Activated CD4-positive, alpha-beta T cell treated with anti-CD3 and anti-CD28 coated beads for 36 hours (primary cell): ENCODE data around the gene ZGRF1. TPM values are rescaled to one million over a fixed set of nuclear protein-coding genes. Genes with fewer than 3 reads are reported as not detected.
"Not testable (repeated sequence)": the region's sequence is repeated elsewhere in the genome, so short reads cannot be mapped to it uniquely, and the experiment has no call there.

Source experiments
- ATAC-seq: fragments of 200-7000 bp; cut with Tn5 transposase; one replicate; pipeline ENCODE4 v1.10.0; 2021; ENCODE audit warnings: mild to moderate bottlenecking, moderate library complexity
- CTCF ChIA-PET: fragments of 350-600 bp; sonication (Branson Sonifier 250); formaldehyde crosslinking; loops from one replicate; lab custom pipeline; 2021; ENCODE audit warnings: antibody characterized with exemption; lab: Charles Lee
- POLR2A ChIA-PET: fragments of 350-600 bp; sonication (Branson Sonifier 250); formaldehyde crosslinking; loops from one replicate; lab custom pipeline; 2021; ENCODE audit warnings: antibody characterized with exemption, inconsistent platforms; lab: Charles Lee
- DNase-seq: peaks from one replicate; pipeline ENCODE4 v3.0.0-alpha.2; 2020
- H3K27ac Mint-ChIP-seq: one replicate; pipeline ENCODE4 v1.8.0; 2021; ENCODE audit warnings: mixed read lengths
- H3K27me3 Mint-ChIP-seq: one replicate; pipeline ENCODE4 v1.8.0; 2021; ENCODE audit warnings: mixed read lengths
- H3K36me3 Mint-ChIP-seq: one replicate; pipeline ENCODE4 v1.8.0; 2021; ENCODE audit warnings: low read depth, mixed read lengths
- H3K4me1 Mint-ChIP-seq: one replicate; pipeline ENCODE4 v1.8.0; 2021; ENCODE audit warnings: mixed read lengths
- H3K4me3 Mint-ChIP-seq: one replicate; pipeline ENCODE4 v1.8.0; 2021; ENCODE audit warnings: mild to moderate bottlenecking, moderate library complexity, mixed read lengths
- H3K9me3 Mint-ChIP-seq: one replicate; pipeline ENCODE4 v1.8.0; 2021; ENCODE audit warnings: low read depth, mixed read lengths
- intact Hi-C, 2 experiments: fragments of 100-400 bp; cut with DNase I in 1 of 2; cut with micrococcal nuclease in 1 of 2; formaldehyde crosslinking; loops; one replicate each; pipeline versions ENCODE4 v1.14.2 to v1.15.1; 2022 to 2024; cut with DNase I, micrococcal nuclease
- total RNA-seq, 2 experiments: library from RNA; stranded (reverse); gene quantifications; one replicate each; pipeline ENCODE4 v1.2.3, GENCODE V29; 2021

The ZGRF1 gene
- total RNA-seq, 2 experiments from 2014 or later = 38.4 to 45.0 TPM

DNA sequence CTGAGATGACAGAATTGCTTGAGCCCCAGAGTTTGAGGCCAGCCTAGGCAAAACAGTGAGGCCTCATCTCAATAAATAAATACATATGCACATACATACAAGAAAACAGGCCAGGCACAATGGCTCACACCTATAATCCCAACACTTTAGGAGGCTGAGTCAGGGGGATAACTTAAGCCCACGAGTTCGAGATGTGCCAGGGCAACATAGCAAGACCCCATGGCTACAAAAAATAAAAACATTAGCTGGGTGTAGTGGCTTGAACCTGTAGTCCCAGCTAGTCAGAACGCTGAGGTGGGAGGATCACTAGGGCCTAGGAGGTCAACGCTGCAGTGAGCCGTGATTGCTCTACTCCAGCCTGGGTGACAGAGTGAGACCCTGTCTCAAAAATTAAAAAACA, 69.2 kb downstream of the ZGRF1 start:
- Mint-ChIP-seq H3K27ac (no peak overlapping the region), H3K36me3 (peaks cover 13% of the 10 kb centered on the region), H3K9me3 (no peaks in the 10 kb centered on the region), H3K4me3 (no peak overlapping the region), H3K27me3 (no peaks in the 10 kb centered on the region), H3K4me1 (no peaks in the 10 kb centered on the region)
- intact Hi-C loops = no loop called here
- ATAC-seq (no peak), DNase-seq (no peak)
- CTCF ChIA-PET = no interaction called here
- POLR2A ChIA-PET = no interaction called here

DNA sequence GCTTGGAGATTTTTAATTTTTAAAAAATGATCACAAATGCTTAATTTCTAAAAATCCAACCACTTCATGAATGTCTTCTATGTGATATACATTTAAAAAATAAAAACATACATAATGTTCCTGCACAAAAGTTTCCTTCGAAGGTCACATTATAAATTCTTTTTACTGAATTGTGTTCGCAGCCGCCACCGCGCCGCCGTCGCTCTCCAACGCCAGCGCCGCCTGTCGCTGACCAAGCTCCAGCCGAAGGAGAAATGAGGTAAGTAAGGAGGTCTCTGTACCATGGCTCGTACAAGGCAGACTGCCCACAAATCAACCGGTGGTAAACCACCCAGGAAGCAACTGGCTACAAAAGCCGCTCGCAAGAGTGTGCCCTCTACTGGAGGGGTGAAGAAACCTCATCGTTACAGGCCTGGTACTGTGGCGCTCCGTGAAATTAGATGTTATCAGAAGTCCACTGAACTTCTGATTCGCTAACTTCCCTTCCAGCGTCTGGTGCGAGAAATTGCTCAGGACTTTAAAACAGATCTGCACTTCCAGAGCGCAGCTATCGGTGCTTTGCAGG, 71.9 kb downstream of the ZGRF1 start:
- DNase-seq = no peak
- Mint-ChIP-seq H3K4me1 (no peaks in the 10 kb centered on the region), H3K27ac (no peak overlapping the region), H3K9me3 (no peaks in the 10 kb centered on the region), H3K27me3 (no peaks in the 10 kb centered on the region), H3K36me3 (peaks cover 22% of the 10 kb centered on the region), H3K4me3 (no peak overlapping the region)
- no peak for ATAC-seq
- ChIA-PET POLR2A (no interaction called here), CTCF (interaction anchor here (1.1 kb wide), 1 partner anchor 242 kb away, joined by 3 read pairs; no protein-coding TSS in a partner anchor)
- intact Hi-C loops = no loop called here

DNA sequence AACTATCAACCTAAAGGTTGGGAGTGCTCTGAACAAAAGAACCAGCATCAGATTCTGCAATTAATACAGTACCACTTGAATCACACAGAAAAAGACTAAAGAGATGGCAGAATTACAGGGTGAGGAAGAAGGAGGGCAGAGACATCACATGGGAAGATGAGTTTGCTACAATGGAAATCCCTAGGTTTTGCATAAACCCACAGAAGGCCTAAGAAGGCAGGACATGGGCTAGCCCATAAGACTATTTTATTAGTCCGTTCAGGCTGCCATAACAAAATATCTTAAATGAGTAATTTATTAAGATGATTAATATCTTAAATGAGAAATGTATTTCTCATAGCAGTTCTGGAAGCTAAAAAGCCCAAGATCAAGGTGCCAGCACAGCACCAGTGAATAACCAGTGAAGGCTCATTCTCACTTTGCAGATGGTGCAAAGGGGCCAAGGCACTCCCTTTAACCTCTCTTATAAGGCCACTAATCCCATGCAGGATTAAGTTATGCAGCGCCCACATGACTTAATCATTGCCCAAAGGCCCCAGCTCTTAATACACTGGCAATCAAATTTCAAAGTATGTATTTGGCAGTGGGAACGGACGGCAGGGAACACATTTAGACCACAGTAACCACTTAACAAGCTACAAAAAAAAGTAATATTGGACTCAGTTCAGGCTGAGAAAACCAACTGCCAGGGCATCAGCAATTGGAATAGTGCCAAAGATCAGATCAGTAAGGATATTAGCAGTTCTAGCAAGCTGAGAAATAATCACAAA, 73.1 kb downstream of the ZGRF1 start:
- H3K4me1 Mint-ChIP-seq = no peaks in the 10 kb centered on the region
- intact Hi-C loops = no loop called here
- ATAC-seq = no peak
- peaks cover 25% of the 10 kb centered on the region for H3K36me3 Mint-ChIP-seq
- no peak overlapping the region for H3K27ac Mint-ChIP-seq
- DNase-seq = no peak
- H3K27me3 Mint-ChIP-seq = no peaks in the 10 kb centered on the region
- POLR2A ChIA-PET = no interaction called here
- CTCF ChIA-PET = interaction anchor here (1.1 kb wide), 1 partner anchor 241 kb away, joined by 3 read pairs; no protein-coding TSS in a partner anchor
- H3K9me3 Mint-ChIP-seq = no peaks in the 10 kb centered on the region
- H3K4me3 Mint-ChIP-seq = no peak overlapping the region

DNA sequence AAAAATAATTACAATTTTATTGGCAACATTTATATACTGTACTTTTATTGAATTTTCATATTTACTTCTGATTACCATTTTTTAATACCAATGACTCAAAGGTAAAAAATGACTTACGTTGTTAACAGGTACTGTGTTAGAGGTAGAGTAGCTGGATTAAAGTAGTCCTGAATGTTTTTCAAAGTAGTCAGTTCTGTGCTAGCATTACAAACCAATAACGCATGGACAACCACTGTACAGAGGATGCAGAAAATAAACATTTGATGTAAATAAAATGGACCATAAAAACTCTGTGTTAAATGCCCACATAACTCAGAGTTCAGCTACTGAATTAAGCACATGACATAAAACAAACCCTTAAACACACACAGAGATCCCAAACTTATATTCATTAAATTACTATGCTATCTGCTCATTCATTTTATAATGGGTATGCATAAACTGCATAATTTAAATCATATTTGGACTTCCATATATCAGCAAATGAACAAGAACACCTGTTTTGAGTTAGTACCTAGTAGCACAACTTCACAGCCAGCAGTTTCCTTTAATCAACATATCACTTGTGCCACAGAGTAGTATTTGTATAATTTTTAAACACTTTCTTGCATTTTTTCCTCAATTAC, 74.3 kb downstream of the ZGRF1 start:
- H3K4me1 Mint-ChIP-seq = no peaks in the 10 kb centered on the region
- intact Hi-C loops = no loop called here
- no peaks in the 10 kb centered on the region for H3K9me3 Mint-ChIP-seq
- ChIA-PET POLR2A (no interaction called here), CTCF (interaction anchor here (0.8 kb wide), 1 partner anchor 24 kb away, joined by 3 read pairs; no protein-coding TSS in a partner anchor)
- H3K27me3 Mint-ChIP-seq = no peaks in the 10 kb centered on the region
- H3K36me3 Mint-ChIP-seq = peaks cover 30% of the 10 kb centered on the region
- no peak overlapping the region for H3K4me3 Mint-ChIP-seq
- ATAC-seq (no peak), DNase-seq (no peak)
- H3K27ac Mint-ChIP-seq = no peak overlapping the region

DNA sequence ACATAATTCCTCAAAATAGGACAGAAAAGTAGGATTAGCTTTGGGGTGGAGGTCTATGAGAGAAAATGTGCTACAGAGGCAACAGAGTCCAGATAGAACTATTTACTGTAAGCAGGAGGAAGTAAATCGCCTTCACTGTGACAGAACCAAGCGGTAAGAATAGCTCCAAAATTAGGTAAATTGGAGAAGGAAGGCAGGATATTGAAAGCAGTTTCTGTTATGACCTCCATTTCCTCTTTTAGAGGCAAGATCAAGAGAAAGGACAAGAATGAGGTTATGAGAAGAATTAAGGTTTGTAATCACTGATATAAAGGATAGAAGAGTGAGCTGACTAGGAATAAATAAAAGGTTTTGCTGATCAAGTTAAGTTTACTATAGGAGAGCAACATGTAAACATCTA, 76.6 kb downstream of the ZGRF1 start:
- Mint-ChIP-seq H3K36me3 (peaks cover 20% of the 10 kb centered on the region), H3K27me3 (no peaks in the 10 kb centered on the region), H3K4me3 (no peak overlapping the region), H3K4me1 (no peaks in the 10 kb centered on the region), H3K27ac (no peak overlapping the region), H3K9me3 (no peaks in the 10 kb centered on the region)
- intact Hi-C loops = no loop called here
- ATAC-seq = no peak
- POLR2A ChIA-PET = no interaction called here
- CTCF ChIA-PET = interaction anchor here (0.9 kb wide), 1 partner anchor 11 kb away, joined by 3 read pairs; no protein-coding TSS in a partner anchor
- no peak for DNase-seq

DNA sequence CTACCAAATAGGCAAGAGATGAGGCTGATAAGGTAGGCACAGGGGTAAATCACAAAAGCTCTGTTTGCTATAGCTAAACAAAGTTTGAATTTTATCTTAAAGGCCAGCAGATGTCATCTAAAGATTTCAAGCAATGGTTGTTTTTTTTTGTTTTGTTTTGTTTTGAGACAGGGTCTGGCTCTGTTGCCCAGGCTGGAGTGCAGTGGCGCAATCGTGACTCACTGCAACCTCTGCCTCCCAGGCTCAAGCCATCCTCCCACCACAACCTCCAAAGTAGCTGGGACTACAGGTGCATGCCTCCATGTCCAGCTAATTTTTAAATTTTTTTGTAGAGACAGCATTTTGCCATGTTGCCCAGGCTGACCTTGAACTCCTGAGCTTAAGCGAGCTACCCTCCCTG, 77.7 kb downstream of the ZGRF1 start:
- peaks cover 23% of the 10 kb centered on the region for H3K36me3 Mint-ChIP-seq
- no peaks in the 10 kb centered on the region for H3K27me3 Mint-ChIP-seq
- no peak overlapping the region for H3K4me3 Mint-ChIP-seq
- H3K9me3 Mint-ChIP-seq = no peaks in the 10 kb centered on the region
- H3K4me1 Mint-ChIP-seq = no peaks in the 10 kb centered on the region
- intact Hi-C loops = no loop called here
- no peak for ATAC-seq
- DNase-seq = no peak
- H3K27ac Mint-ChIP-seq = no peak overlapping the region
- POLR2A ChIA-PET = interaction anchor here (0.6 kb wide), 1 partner anchor 39 kb away, joined by 3 read pairs; no protein-coding TSS in a partner anchor
- CTCF ChIA-PET = no interaction called here

DNA sequence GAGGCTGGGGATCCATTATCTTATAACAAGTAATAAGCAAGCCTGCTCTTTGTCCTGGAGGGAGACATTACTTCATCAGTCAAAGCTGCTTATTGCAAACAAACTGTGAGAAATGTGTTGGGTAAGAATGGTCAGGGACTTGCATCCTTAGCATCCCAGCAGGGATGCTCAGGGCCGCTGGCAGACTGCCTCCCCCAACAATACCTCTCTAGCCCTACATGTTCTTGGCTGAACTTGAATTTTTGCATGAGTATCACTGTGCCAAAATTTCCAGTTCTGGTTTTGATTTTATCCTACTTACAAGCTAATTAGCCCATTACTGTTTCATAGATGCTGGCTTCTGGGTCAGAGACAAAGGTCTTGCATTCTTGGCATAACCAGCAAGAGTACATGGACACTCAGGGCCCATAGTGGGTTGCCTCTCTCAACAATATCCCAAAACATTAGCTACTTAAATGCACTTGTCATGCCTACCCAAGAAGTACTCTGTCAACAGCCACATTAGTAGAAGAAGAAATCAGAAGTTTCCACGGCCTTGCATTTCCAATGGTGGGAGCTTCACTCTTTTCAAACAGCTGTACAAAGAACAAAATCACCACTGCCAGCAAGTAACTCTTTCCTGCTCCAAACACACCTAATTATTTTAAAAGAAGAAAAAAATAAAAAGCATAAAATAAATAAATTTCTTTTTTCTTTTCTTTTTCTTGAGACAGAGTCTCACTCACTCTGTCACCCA, 78.9 kb downstream of the ZGRF1 start:
- no peak overlapping the region for H3K4me3 Mint-ChIP-seq
- CTCF ChIA-PET = no interaction called here

DNA sequence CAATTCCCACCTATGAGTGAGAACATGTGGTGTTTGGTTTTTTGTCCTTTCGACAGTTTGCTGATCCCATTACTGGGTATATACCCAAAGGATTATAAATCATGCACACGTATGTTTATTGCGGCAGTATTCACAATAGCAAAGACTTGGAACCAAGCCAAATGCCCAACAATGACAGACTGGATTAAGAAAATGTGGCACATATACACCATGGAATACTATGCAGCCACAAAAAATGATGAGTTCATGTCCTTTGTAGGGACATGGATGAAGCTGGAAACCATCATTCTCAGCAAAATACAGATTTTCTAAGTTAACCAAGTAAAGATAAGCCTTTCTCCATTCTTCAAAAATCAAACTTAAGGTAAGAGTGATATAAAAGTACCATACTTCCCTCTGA, 82.4 kb downstream of the ZGRF1 start:
- H3K9me3 Mint-ChIP-seq, CTCF ChIA-PET, H3K27ac Mint-ChIP-seq, intact Hi-C loops, H3K4me1 Mint-ChIP-seq, DNase-seq, H3K27me3 Mint-ChIP-seq, POLR2A ChIA-PET, H3K4me3 Mint-ChIP-seq, ATAC-seq: not testable (repeated sequence)
- H3K36me3 Mint-ChIP-seq = peaks cover 14% of the 10 kb centered on the region

More for the DNA sequence above, 78.9 kb downstream of the ZGRF1 start:
- intact Hi-C loops = no loop called here
- DNase-seq (no peak), ATAC-seq (no peak)
- H3K4me1 Mint-ChIP-seq = no peaks in the 10 kb centered on the region
- H3K9me3 Mint-ChIP-seq = no peaks in the 10 kb centered on the region
- H3K27me3 Mint-ChIP-seq = no peaks in the 10 kb centered on the region
- H3K36me3 Mint-ChIP-seq = peaks cover 23% of the 10 kb centered on the region
- POLR2A ChIA-PET = no interaction called here
- no peak overlapping the region for H3K27ac Mint-ChIP-seq

DNA sequence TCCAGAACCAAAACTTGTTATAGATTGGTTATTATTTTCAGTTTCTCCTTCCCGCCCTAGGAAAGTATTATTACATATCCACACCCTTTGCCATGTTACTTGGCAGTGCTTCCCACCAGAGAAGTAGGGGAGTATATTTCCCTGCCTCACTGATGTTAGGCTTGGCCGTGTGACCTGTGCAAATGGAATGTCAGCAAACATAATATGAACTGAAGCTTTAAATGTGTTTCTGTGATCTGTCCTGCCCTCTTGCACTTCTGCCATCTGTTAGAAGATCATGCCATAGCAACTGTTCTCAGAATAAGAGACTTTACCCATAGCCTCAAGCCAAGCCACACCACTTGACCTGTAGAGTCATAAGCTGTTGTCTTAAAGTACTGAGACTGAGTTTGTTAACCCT, 84.0 kb downstream of the ZGRF1 start:
- H3K4me1 Mint-ChIP-seq = no peaks in the 10 kb centered on the region
- peaks cover 10% of the 10 kb centered on the region for H3K36me3 Mint-ChIP-seq
- ChIA-PET POLR2A (no interaction called here), CTCF (no interaction called here)
- intact Hi-C loops = no loop called here
- no peak for DNase-seq
- no peak for ATAC-seq
- no peaks in the 10 kb centered on the region for H3K9me3 Mint-ChIP-seq
- H3K27me3 Mint-ChIP-seq = no peaks in the 10 kb centered on the region
- H3K4me3 Mint-ChIP-seq = no peak overlapping the region
- no peak overlapping the region for H3K27ac Mint-ChIP-seq

DNA sequence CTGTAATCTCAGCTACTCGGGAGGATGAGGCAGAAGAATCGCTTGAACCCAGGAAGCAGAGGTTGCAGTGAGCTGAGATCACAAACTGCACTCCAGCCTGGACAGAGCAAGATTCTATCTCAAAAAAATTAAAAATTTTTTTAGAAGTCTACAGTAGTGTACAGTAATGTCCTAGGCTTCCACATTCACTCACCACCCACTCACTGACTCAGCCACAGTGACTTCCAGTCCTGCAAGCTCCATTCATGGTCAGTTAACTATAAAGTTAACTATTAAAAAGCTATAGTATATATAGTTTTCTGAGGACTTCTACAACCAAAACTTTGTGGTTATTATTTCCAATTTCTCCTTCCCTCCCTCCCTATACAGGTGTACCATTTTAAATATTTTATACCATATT, 86.0 kb downstream of the ZGRF1 start:
- H3K27me3 Mint-ChIP-seq = no peaks in the 10 kb centered on the region
- ChIA-PET POLR2A (no interaction called here), CTCF (interaction anchor here (1.0 kb wide), 1 partner anchor 401 kb away, joined by 3 read pairs; no protein-coding TSS in a partner anchor)
- ATAC-seq (no peak), DNase-seq (no peak)
- H3K4me3 Mint-ChIP-seq = no peak overlapping the region
- intact Hi-C loops = no loop called here
- H3K36me3 Mint-ChIP-seq = peaks cover 9% of the 10 kb centered on the region
- H3K4me1 Mint-ChIP-seq = no peaks in the 10 kb centered on the region
- H3K27ac Mint-ChIP-seq = no peak overlapping the region
- H3K9me3 Mint-ChIP-seq = no peaks in the 10 kb centered on the region

DNA sequence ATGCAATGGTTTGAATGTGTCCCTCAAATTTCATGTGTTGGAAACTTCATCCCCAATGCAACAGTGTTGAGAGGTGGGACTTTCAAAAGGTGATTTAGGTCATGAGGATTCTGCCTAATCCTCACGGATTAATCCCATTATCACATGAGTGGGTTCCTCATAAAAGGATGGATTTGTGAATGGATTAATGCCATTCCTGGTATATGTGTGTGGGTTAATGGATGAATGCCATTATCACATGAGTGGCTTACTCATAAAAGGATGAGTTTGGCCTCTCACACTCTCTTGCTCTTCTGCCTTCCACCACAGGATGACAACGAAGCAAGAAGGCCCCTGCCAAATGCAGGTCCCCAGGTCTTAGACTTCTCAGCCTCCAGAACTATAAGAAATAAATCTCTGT, 90.2 kb downstream of the ZGRF1 start:
- DNase-seq = no peak
- ATAC-seq = no peak
- Mint-ChIP-seq H3K27ac (no peak overlapping the region), H3K4me3 (no peak overlapping the region), H3K36me3 (peaks cover 4% of the 10 kb centered on the region), H3K27me3 (no peaks in the 10 kb centered on the region), H3K9me3 (no peaks in the 10 kb centered on the region), H3K4me1 (no peaks in the 10 kb centered on the region)
- POLR2A ChIA-PET = no interaction called here
- intact Hi-C loops = no loop called here
- CTCF ChIA-PET = no interaction called here
